RKO (cell line): ENCODE measurements around the gene NSMCE1.

Source experiments
- DNase-seq: peaks from one replicate; pipeline ENCODE4 v3.0.0-alpha.2; 2016; ENCODE audit warnings: low spot score

NSMCE1 gene

GRCh38 chr16:27191352-27191924 is 77.1 kb downstream of the NSMCE1 start:
- no peak for DNase-seq

GRCh38 chr16:27190316-27190871 is 78.2 kb downstream of the NSMCE1 start:
- DNase-seq = no peak

- DNase-seq = no peak
Observed at GRCh38 chr16:27189335-27189972, 79.1 kb downstream of the NSMCE1 start.

- no peak for DNase-seq
Observed at GRCh38 chr16:27188633-27189032, 79.9 kb downstream of the NSMCE1 start.

GRCh38 chr16:27185776-27186130 is 82.8 kb downstream of the NSMCE1 start:
- no peak for DNase-seq

- DNase-seq = no peak
Observed at GRCh38 chr16:27182906-27183405, 85.6 kb downstream of the NSMCE1 start.

- no peak for DNase-seq
Observed at GRCh38 chr16:27181019-27181790, 87.4 kb downstream of the NSMCE1 start.

- DNase-seq = peak; percentile 9
Observed at GRCh38 chr16:27179500-27180072, 89.0 kb downstream of the NSMCE1 start.

GRCh38 chr16:27177031-27177774 is 91.4 kb downstream of the NSMCE1 start:
- peak; percentile 88 for DNase-seq

- DNase-seq = no peak
Observed at GRCh38 chr16:27175888-27176287, 92.7 kb downstream of the NSMCE1 start.
